Measurements from ENCODE around the gene BATF.

Gene BATF

GRCh38 chr14:75520852-75521251 lies 1.4 kb upstream of the BATF start:
- in situ Hi-C loops (cut with HindIII; ENCODE audit: low sequenced_read_pairs), result no loop called here
- DNase-seq (ENCODE audit: low read depth, low spot score), result no peak
- TF ChIP-seq CTCF (IDR thresholded peaks at IDR 0.05; ENCODE audit: low read depth, low read length), result no peak
- no peak overlapping the region for H3K4me3 ChIP-seq (ENCODE audit: low read depth, low read length)

- no peak overlapping the region for H3K4me3 ChIP-seq (ENCODE audit: low read depth, low read length)
- TF ChIP-seq CTCF (IDR thresholded peaks at IDR 0.05; ENCODE audit: low read depth, low read length), result no peak
- no peak for DNase-seq (ENCODE audit: low read depth, low spot score)
- in situ Hi-C loops (cut with HindIII; ENCODE audit: low sequenced_read_pairs), result no loop called here
These were observed 662 bp upstream of the BATF start for GRCh38 chr14:75521415-75522199.

- in situ Hi-C loops (cut with HindIII; ENCODE audit: low sequenced_read_pairs), result no loop called here
- TF ChIP-seq CTCF (IDR thresholded peaks at IDR 0.05; ENCODE audit: low read depth, low read length), result no peak
- no peak overlapping the region for H3K4me3 ChIP-seq (ENCODE audit: low read depth, low read length)
- no peak for DNase-seq (ENCODE audit: low read depth, low spot score)
These were observed 682 bp downstream of the BATF start for GRCh38 chr14:75522983-75523318.

- in situ Hi-C loops (cut with HindIII; ENCODE audit: low sequenced_read_pairs), result no loop called here
- no peak for DNase-seq (ENCODE audit: low read depth, low spot score)
- TF ChIP-seq CTCF (IDR thresholded peaks at IDR 0.05; ENCODE audit: low read depth, low read length), result no peak
- no peak overlapping the region for H3K4me3 ChIP-seq (ENCODE audit: low read depth, low read length)
These were observed 1.5 kb downstream of the BATF start for GRCh38 chr14:75523771-75524171.

GRCh38 chr14:75525969-75526368 lies 3.7 kb downstream of the BATF start:
- no peak overlapping the region for H3K4me3 ChIP-seq (ENCODE audit: low read depth, low read length)
- in situ Hi-C loops (cut with HindIII; ENCODE audit: low sequenced_read_pairs), result no loop called here
- no peak for DNase-seq (ENCODE audit: low read depth, low spot score)
- no peak for TF ChIP-seq CTCF (IDR thresholded peaks at IDR 0.05; ENCODE audit: low read depth, low read length)

- no peak overlapping the region for H3K4me3 ChIP-seq (ENCODE audit: low read depth, low read length)
- DNase-seq (ENCODE audit: low read depth, low spot score), result no peak
- in situ Hi-C loops (cut with HindIII; ENCODE audit: low sequenced_read_pairs), result no loop called here
- TF ChIP-seq CTCF (IDR thresholded peaks at IDR 0.05; ENCODE audit: low read depth, low read length), result no peak
These were observed 5.3 kb downstream of the BATF start for GRCh38 chr14:75527449-75528163.

Data from astrocyte of the spinal cord (primary cell).